Endothelial cell of umbilical vein (primary cell): ENCODE results near the gene CDH23. TPM values are rescaled to one million over a fixed set of nuclear protein-coding genes. Genes with fewer than 3 reads are reported as not detected.

ENCODE experiments used
- BruUV-seq: library from RNA; stranded (reverse); fragments of 400-500 nt; replicated peaks from 2 replicates; lab custom pipeline; 2021; lab: Mats Ljungman, UMichigan
- CTCF ChIA-PET: fragments of 300-600, 350-600 bp; sonication (Branson Sonifier 250); formaldehyde crosslinking; loops from one replicate; lab custom pipeline; 2021; ENCODE audit warnings: antibody characterized with exemption, inconsistent platforms; lab: Charles Lee
- POLR2A ChIA-PET: fragments of 300-600, 350-600 bp; sonication (Branson Sonifier 250); formaldehyde crosslinking; loops from one replicate; lab custom pipeline; 2021; ENCODE audit warnings: antibody characterized with exemption, inconsistent platforms; lab: Charles Lee
- DNase-seq: peaks from one replicate; pipeline ENCODE4 v3.0.0-alpha.2; 2011; ENCODE audit warnings: low read depth, low spot score
- FAIRE-seq: peaks from 2 replicates; lab custom pipeline; 2011; peaks lifted over from hg19 to GRCh38; lab: Jason Lieb, UNC
- H2AFZ ChIP-seq: 2 replicates; pipeline ENCODE4 v1.6.0; 2012; ENCODE audit warnings: low read depth, low read length, control low read depth, inconsistent platforms
- H3K27ac ChIP-seq: 2 replicates; pipeline ENCODE4 v1.5.1; 2011; ENCODE audit warnings: low read depth, mild to moderate bottlenecking, control low read depth, low read length, moderate library complexity; ENCODE audit not compliant: insufficient read depth
- H3K27me3 ChIP-seq, 2 experiments: 2 replicates each; pipeline versions ENCODE4 v1.6.0 to v1.6.1; 2011; ENCODE audit warnings: low read length in 2 of 2, mixed read lengths in 1 of 2; ENCODE audit not compliant: control insufficient read depth in 2 of 2, insufficient read depth in 2 of 2
- H3K36me3 ChIP-seq, 2 experiments: 2 replicates in 1 of 2; 3 replicates in 1 of 2; pipeline ENCODE4 v1.5.1; 2011; ENCODE audit warnings: low read length in 2 of 2, mild to moderate bottlenecking in 1 of 2, moderate library complexity in 1 of 2; ENCODE audit not compliant: control insufficient read depth in 2 of 2, insufficient read depth in 2 of 2; ENCODE audit errors: extremely low read depth in 1 of 2
- H3K4me1 ChIP-seq: 3 replicates; pipeline ENCODE4 v1.5.1; 2011; ENCODE audit warnings: mild to moderate bottlenecking, low read length; ENCODE audit not compliant: control insufficient read depth, insufficient read depth; ENCODE audit errors: extremely low read depth
- H3K4me2 ChIP-seq: 2 replicates; pipeline ENCODE4 v1.6.1; 2011; ENCODE audit warnings: low read length, control low read depth, mixed read lengths; ENCODE audit not compliant: insufficient read depth
- H3K4me3 ChIP-seq, 3 experiments: fragments of 200-600 bp in 1 of 3; sonication (generic), shearing (Covaris generic) in 1 of 3; replicated peaks in 1 of 3; 2 replicates each; pipeline ENCODE4 v1.5.1; 2011 to 2016; ENCODE audit warnings: control low read depth in 3 of 3, low read length in 3 of 3, mild to moderate bottlenecking in 2 of 3, inconsistent platforms in 1 of 3, low read depth in 1 of 3, moderate library complexity in 1 of 3; ENCODE audit not compliant: insufficient read depth in 1 of 3
- H3K79me2 ChIP-seq: 2 replicates; pipeline ENCODE4 v1.6.0; 2012; ENCODE audit warnings: low read length, inconsistent platforms; ENCODE audit not compliant: control insufficient read depth, insufficient read depth
- H3K9ac ChIP-seq: replicated peaks from 2 replicates; pipeline ENCODE3; 2011; ENCODE audit warnings: low read length, control low read depth; ENCODE audit not compliant: insufficient read depth; ENCODE audit errors: extremely low read depth
- H3K9me1 ChIP-seq: replicated peaks from 3 replicates; pipeline ENCODE4 v1.6.0; 2011; ENCODE audit warnings: mild to moderate bottlenecking, low read length; ENCODE audit not compliant: control insufficient read depth, insufficient read depth; ENCODE audit errors: extremely low read depth
- H3K9me3 ChIP-seq: replicated peaks from 2 replicates; pipeline ENCODE4 v1.5.1; 2012; ENCODE audit warnings: low read length, inconsistent platforms; ENCODE audit not compliant: control insufficient read depth, insufficient read depth
- H4K20me1 ChIP-seq: replicated peaks from 2 replicates; pipeline ENCODE3; 2011; ENCODE audit warnings: mild to moderate bottlenecking, low read length; ENCODE audit not compliant: control insufficient read depth, insufficient read depth; ENCODE audit errors: extremely low read depth
- EZH2 ChIP-seq: IDR thresholded peaks from 2 replicates; pipeline ENCODE4 v1.6.1; 2012; ENCODE audit warnings: borderline replicate concordance, low read depth, mild to moderate bottlenecking, moderate library complexity, low read length, inconsistent platforms; ENCODE audit not compliant: severe bottlenecking
- FOS ChIP-seq: IDR thresholded peaks from 2 replicates; pipeline ENCODE4 v1.6.1; 2011; ENCODE audit warnings: mild to moderate bottlenecking, low read length, moderate library complexity, borderline replicate concordance; ENCODE audit not compliant: insufficient read depth
- GATA2 ChIP-seq: IDR thresholded peaks from 2 replicates; pipeline ENCODE4 v1.7.0; 2011; ENCODE audit warnings: low read depth, mild to moderate bottlenecking, moderate library complexity, mixed read lengths, low read length; ENCODE audit not compliant: insufficient read length, insufficient read depth
- MYC ChIP-seq: IDR thresholded peaks from one replicate; pipeline ENCODE4 v1.6.1; 2011; ENCODE audit warnings: mild to moderate bottlenecking, low read depth, low read length
- POLR2AphosphoS5 ChIP-seq: IDR thresholded peaks from 2 replicates; pipeline ENCODE4 v1.6.1; 2012; ENCODE audit warnings: low read depth, mild to moderate bottlenecking, control low read depth, low read length, moderate library complexity; ENCODE audit not compliant: insufficient read depth
- dilution Hi-C: fragments of 300-500 bp; cut with MboI; formaldehyde crosslinking; loops from one replicate; pipeline ENCODE4 v1.15.0; 2019; ENCODE audit warnings: low sequenced_read_pairs; ENCODE audit not compliant: extremely low pct_ligation_motif_present
- intact Hi-C: fragments of 100-400 bp; cut with micrococcal nuclease; formaldehyde crosslinking; loops from one replicate; pipeline ENCODE4 v1.10.0; 2022
- polyA plus RNA-seq, 4 experiments: library from polyadenylated mRNA; depleted of rRNA in 3 of 4; stranded (reverse) in 3 of 4; unstranded in 1 of 4; fragments of >200 nt; gene quantifications; 2 replicates each; pipeline versions ENCODE4 v1.2.1 to v1.2.3, GENCODE V29; 2011 to 2012; ENCODE audit warnings: missing spikeins in 1 of 4
- total RNA-seq: library from RNA; stranded (reverse); gene quantifications from 2 replicates; pipeline ENCODE4 v1.2.3, GENCODE V29; 2021
- TF ChIP-seq, protein P1 (sequence below), 2 donors: IDR thresholded peaks; 1 replicate in 1 of 2; 2 replicates in 1 of 2; pipeline ENCODE4 v1.5.1; 2011; ENCODE audit warnings: low read length in 2 of 2, mild to moderate bottlenecking in 2 of 2, moderate library complexity in 2 of 2, control low read depth in 1 of 2, inconsistent platforms in 1 of 2, low read depth in 1 of 2; ENCODE audit not compliant: insufficient read depth in 1 of 2; ENCODE audit errors: extremely low read depth in 1 of 2
- TF ChIP-seq, protein P2 (sequence below): IDR thresholded peaks from 2 replicates; pipeline ENCODE4 v1.6.1; 2011; ENCODE audit not compliant: insufficient read depth, insufficient read length

Gene CDH23
- total and polyA plus RNA-seq, 2 donors (not counting 3 experiments of a cell fraction or from before 2014, with no cell fraction given), result not detected

DNA sequence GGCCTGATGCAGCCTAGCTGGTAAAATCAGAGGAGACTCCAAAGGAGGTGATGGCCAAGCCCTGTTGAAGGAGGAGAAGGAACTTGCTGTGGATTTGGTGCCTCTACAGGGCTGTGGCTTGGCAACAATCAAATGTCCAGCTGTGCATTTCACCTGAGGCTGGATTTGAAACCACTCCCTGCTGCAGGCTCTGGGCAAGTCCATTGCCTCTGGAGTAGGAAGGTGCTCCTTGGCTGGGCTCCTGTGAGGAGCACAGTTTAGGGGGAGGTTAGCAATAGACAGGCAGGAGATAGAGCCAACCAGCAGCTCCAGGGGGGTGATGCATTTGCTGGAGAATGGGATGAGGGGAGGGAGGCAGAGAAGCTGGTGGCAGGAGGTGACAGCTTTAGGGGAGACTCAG lies 26.5 kb downstream of the CDH23 start:
- Histone ChIP-seq H3K9ac (no peak overlapping the region), H4K20me1 (no peaks in the 10 kb centered on the region), H3K9me3 (no peaks in the 10 kb centered on the region), H3K36me3 (no peaks in the 10 kb centered on the region), H2AFZ (no peak overlapping the region), H3K27me3 (peaks cover 0 to 2% of the 10 kb centered on the region in 2 experiments), H3K4me2 (no peak overlapping the region), H3K9me1 (no peaks in the 10 kb centered on the region), H3K27ac (no peak overlapping the region), H3K4me3 (no peak overlapping the region), H3K79me2 (no peaks in the 10 kb centered on the region), H3K4me1 (no peaks in the 10 kb centered on the region)
- BruUV-seq, result no TSS peak
- FAIRE-seq, result no peak
- CTCF ChIA-PET, result no interaction called here
- intact Hi-C loops, result no loop called here
- DNase-seq, result no peak
- dilution Hi-C loops, result no loop called here
- POLR2A ChIA-PET, result no interaction called here
- TF ChIP-seq GATA2 (no peak), FOS (no peak), EZH2 (no peak), POLR2AphosphoS5 (no peak), MYC (no peak)
- TF ChIP-seq, protein P1, sequence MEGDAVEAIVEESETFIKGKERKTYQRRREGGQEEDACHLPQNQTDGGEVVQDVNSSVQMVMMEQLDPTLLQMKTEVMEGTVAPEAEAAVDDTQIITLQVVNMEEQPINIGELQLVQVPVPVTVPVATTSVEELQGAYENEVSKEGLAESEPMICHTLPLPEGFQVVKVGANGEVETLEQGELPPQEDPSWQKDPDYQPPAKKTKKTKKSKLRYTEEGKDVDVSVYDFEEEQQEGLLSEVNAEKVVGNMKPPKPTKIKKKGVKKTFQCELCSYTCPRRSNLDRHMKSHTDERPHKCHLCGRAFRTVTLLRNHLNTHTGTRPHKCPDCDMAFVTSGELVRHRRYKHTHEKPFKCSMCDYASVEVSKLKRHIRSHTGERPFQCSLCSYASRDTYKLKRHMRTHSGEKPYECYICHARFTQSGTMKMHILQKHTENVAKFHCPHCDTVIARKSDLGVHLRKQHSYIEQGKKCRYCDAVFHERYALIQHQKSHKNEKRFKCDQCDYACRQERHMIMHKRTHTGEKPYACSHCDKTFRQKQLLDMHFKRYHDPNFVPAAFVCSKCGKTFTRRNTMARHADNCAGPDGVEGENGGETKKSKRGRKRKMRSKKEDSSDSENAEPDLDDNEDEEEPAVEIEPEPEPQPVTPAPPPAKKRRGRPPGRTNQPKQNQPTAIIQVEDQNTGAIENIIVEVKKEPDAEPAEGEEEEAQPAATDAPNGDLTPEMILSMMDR (IDR thresholded peaks at IDR 0.05; ENCODE audit: extremely low read depth in 1 of 2, insufficient read depth in 1 of 2, low read depth in 1 of 2, low read length in 2 of 2), result no peak
- TF ChIP-seq, protein P2, sequence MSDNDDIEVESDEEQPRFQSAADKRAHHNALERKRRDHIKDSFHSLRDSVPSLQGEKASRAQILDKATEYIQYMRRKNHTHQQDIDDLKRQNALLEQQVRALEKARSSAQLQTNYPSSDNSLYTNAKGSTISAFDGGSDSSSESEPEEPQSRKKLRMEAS, result no peak
